C4-2B (cell line): ENCODE measurements around the gene P2RY12.

Experiments used
- H3K27ac ChIP-seq: fragments of 450-650 bp; 2 replicates; pipeline ENCODE4 v1.5.1; 2017
- CTCF ChIP-seq: fragments of 450-650 bp; conservative IDR thresholded peaks from 2 replicates; pipeline ENCODE4 v1.5.1; 2017; ENCODE audit warnings: mild to moderate bottlenecking
- ZFX ChIP-seq: fragments of 450-650 bp; IDR thresholded peaks from 2 replicates; pipeline ENCODE4 v1.6.1; 2017

Gene P2RY12

GRCh38 chr3:151346292-151346691, 38.3 kb downstream of the P2RY12 start:
- TF ChIP-seq ZFX (no peak), CTCF (no peak)

GRCh38 chr3:151345859-151346258, 38.7 kb downstream of the P2RY12 start:
- no peak for TF ChIP-seq ZFX
- no peak for TF ChIP-seq CTCF
- no peak overlapping the region for H3K27ac ChIP-seq

More at GRCh38 chr3:151346292-151346691, 38.3 kb downstream of the P2RY12 start:
- H3K27ac ChIP-seq = no peak overlapping the region

GRCh38 chr3:151331696-151332095, 52.9 kb downstream of the P2RY12 start:
- H3K27ac ChIP-seq = no peak overlapping the region; the same call in 1 of the 2 replicates
- TF ChIP-seq ZFX = no peak
- TF ChIP-seq CTCF = no peak

- TF ChIP-seq ZFX (no peak), CTCF (no peak)
- no peak overlapping the region for H3K27ac ChIP-seq
Observed at GRCh38 chr3:151330899-151331298, 53.7 kb downstream of the P2RY12 start.

GRCh38 chr3:151330379-151330778, 54.2 kb downstream of the P2RY12 start:
- H3K27ac ChIP-seq = no peak overlapping the region
- TF ChIP-seq ZFX = no peak
- TF ChIP-seq CTCF = no peak

GRCh38 chr3:151329363-151329762, 55.2 kb downstream of the P2RY12 start, which contains the start of gene P2RY13:
TSS of gene P2RY13 (minus strand) at chr3:151329549. CDS start at chr3:151329528, 21 bp downstream.
- H3K27ac ChIP-seq = no peak within 1 kb of the TSS
- no peak for TF ChIP-seq ZFX
- TF ChIP-seq CTCF = no peak

- no peak for TF ChIP-seq ZFX
- no peak for TF ChIP-seq CTCF
- no peak overlapping the region for H3K27ac ChIP-seq
Observed at GRCh38 chr3:151328298-151328995, 56.1 kb downstream of the P2RY12 start.
